Measurements from ENCODE around the gene STARD10. TPM values are rescaled to one million over a fixed set of nuclear protein-coding genes. Genes with fewer than 3 reads are reported as not detected.

Gene STARD10
- total RNA-seq, 2 donors from 2014 or later, result 32.2 to 33.3 TPM

GRCh38 chr11:72710278-72710677 lies 83.6 kb downstream of the STARD10 start:
- H3K27ac Mint-ChIP-seq, result no peak overlapping the region
- Histone ChIP-seq H3K4me3 (ENCODE audit: low read length) (no peak overlapping the region), H3K27me3 (ENCODE audit: control insufficient read depth, insufficient read depth, low read length, poor library complexity, severe bottlenecking) (no peaks in the 10 kb centered on the region), H3K36me3 (ENCODE audit: control insufficient read depth, insufficient read depth, low read length) (peaks cover 20% of the 10 kb centered on the region), H3K4me1 (ENCODE audit: control insufficient read depth, insufficient read depth, low read length) (peaks cover 3% of the 10 kb centered on the region), H3K27ac (ENCODE audit: low read depth, low read length) (no peak overlapping the region), H3K9me3 (ENCODE audit: control insufficient read depth, low read length) (no peaks in the 10 kb centered on the region), H3K9ac (ENCODE audit: extremely low read depth, low read length, poor library complexity, severe bottlenecking) (no peak overlapping the region)
- 95 to 100% methylated on average over 7 to 11 of the region's 11 CpGs for WGBS, 2 experiments (ENCODE audit: insufficient coverage in 1 of 2, insufficient read length in 1 of 2)
- no peak for TF ChIP-seq CTCF (conservative IDR thresholded peaks at IDR 0.05)
- no peak for DNase-seq
- H3K36me3 Mint-ChIP-seq (ENCODE audit: low read depth), result peaks cover 49% of the 10 kb centered on the region
- no peaks in the 10 kb centered on the region for H3K27me3 Mint-ChIP-seq (ENCODE audit: insufficient read depth)
- H3K4me1 Mint-ChIP-seq, result peaks cover 32% of the 10 kb centered on the region
- no peak overlapping the region for H3K4me3 Mint-ChIP-seq
- H3K9me3 Mint-ChIP-seq, result no peaks in the 10 kb centered on the region

DNA sequence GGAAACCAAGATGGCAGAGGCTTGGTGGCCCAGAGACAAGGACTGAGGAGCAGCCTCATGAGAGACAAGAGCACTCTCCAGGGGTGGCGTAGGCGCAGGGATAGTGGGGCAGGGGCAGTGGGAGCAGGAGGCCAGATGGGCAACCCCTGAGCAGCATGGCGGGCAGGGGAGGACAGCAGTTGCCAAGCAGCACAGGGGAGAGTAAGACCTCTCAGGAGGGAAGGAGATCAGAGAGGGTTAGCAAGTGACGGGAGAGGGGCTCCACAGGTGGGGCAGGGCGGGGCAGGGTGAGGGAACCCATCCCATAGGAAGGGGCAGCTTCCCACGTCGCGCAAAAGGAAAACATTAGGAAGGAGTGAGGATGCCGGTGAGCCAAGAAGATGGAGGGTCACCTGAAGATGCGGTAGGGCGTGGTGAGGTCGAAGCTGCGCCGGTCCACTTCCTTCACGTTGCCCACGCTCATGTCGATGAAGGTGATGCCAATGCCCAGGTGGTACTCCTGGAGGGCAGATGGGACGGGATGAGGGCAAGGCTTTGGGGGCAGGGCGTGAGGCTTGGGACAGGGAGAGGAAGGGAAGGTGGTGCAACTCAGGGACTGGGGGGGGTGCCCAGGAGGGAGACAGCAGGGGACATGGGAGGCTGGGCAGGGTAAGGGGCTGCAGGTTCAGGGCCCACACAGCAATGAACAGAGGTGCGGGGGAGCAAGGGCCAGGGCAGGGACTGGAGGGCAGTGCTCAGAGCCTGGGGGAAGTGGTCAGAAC lies 84.2 kb downstream of the STARD10 start:
- no peak for DNase-seq
- WGBS, 2 experiments (ENCODE audit: insufficient coverage in 1 of 2, insufficient read length in 1 of 2), result 94 to 97% methylated on average over 11 to 20 of the region's 20 CpGs
- H3K4me3 ChIP-seq (ENCODE audit: low read length), result no peak overlapping the region
- Mint-ChIP-seq H3K27me3 (ENCODE audit: insufficient read depth) (no peaks in the 10 kb centered on the region), H3K4me1 (peaks cover 38% of the 10 kb centered on the region), H3K9me3 (no peaks in the 10 kb centered on the region), H3K36me3 (ENCODE audit: low read depth) (peaks cover 50% of the 10 kb centered on the region), H3K27ac (no peak overlapping the region), H3K4me3 (no peak overlapping the region)
- peaks cover 3% of the 10 kb centered on the region for H3K4me1 ChIP-seq (ENCODE audit: control insufficient read depth, insufficient read depth, low read length)
- no peak for TF ChIP-seq CTCF (conservative IDR thresholded peaks at IDR 0.05)
- H3K9ac ChIP-seq (ENCODE audit: extremely low read depth, low read length, poor library complexity, severe bottlenecking), result no peak overlapping the region
- H3K9me3 ChIP-seq (ENCODE audit: control insufficient read depth, low read length), result no peaks in the 10 kb centered on the region
- H3K27me3 ChIP-seq (ENCODE audit: control insufficient read depth, insufficient read depth, low read length, poor library complexity, severe bottlenecking), result no peaks in the 10 kb centered on the region
- peaks cover 26% of the 10 kb centered on the region for H3K36me3 ChIP-seq (ENCODE audit: control insufficient read depth, insufficient read depth, low read length)
- no peak overlapping the region for H3K27ac ChIP-seq (ENCODE audit: low read depth, low read length)

- Mint-ChIP-seq H3K9me3 (no peaks in the 10 kb centered on the region), H3K27me3 (ENCODE audit: insufficient read depth) (no peaks in the 10 kb centered on the region), H3K4me3 (no peak overlapping the region), H3K4me1 (peaks cover 33% of the 10 kb centered on the region), H3K36me3 (ENCODE audit: low read depth) (peaks cover 39% of the 10 kb centered on the region), H3K27ac (peak overlapping the region; percentile 80)
- Histone ChIP-seq H3K4me1 (ENCODE audit: control insufficient read depth, insufficient read depth, low read length) (peaks cover 3% of the 10 kb centered on the region), H3K27ac (ENCODE audit: low read depth, low read length) (no peak overlapping the region), H3K36me3 (ENCODE audit: control insufficient read depth, insufficient read depth, low read length) (peaks cover 31% of the 10 kb centered on the region), H3K9ac (ENCODE audit: extremely low read depth, low read length, poor library complexity, severe bottlenecking) (no peak overlapping the region), H3K27me3 (ENCODE audit: control insufficient read depth, insufficient read depth, low read length, poor library complexity, severe bottlenecking) (no peaks in the 10 kb centered on the region), H3K9me3 (ENCODE audit: control insufficient read depth, low read length) (no peaks in the 10 kb centered on the region), H3K4me3 (ENCODE audit: low read length) (no peak overlapping the region)
- no peak for DNase-seq
- no peak for TF ChIP-seq CTCF (conservative IDR thresholded peaks at IDR 0.05)
- 94 to 96% methylated on average over 5 to 9 of the region's 9 CpGs for WGBS, 2 experiments (ENCODE audit: insufficient coverage in 1 of 2, insufficient read length in 1 of 2)
Observed at GRCh38 chr11:72707032-72707431, 86.8 kb downstream of the STARD10 start.

Data from endodermal cell (in vitro differentiated cells).